Measurements from ENCODE around the gene FAM171A1. TPM values are rescaled to one million over a fixed set of nuclear protein-coding genes. Genes with fewer than 3 reads are reported as not detected.

FAM171A1 gene
- polyA plus RNA-seq, 2 donors = 2.3 to 4.5 TPM

GRCh38 chr10:15314482-15315045, 56.5 kb downstream of the FAM171A1 start:
- no peak overlapping the region for H3K27ac ChIP-seq (ENCODE audit: low read depth in 2 of 2, low read length in 1 of 2)
- H3K36me3 ChIP-seq (ENCODE audit: control insufficient read depth in 2 of 2, insufficient read depth in 2 of 2, low read length in 1 of 2) = no peaks in the 10 kb centered on the region
- H3K27me3 ChIP-seq (ENCODE audit: control insufficient read depth in 1 of 2, insufficient read depth in 2 of 2, low read length in 2 of 2) = no peaks in the 10 kb centered on the region
- no peak overlapping the region for H3K4me3 ChIP-seq (ENCODE audit: low read depth in 1 of 2, low read length in 2 of 2)
- no peaks in the 10 kb centered on the region for H3K9me3 ChIP-seq (ENCODE audit: control insufficient read depth in 2 of 2, insufficient read depth in 1 of 2, low read depth in 1 of 2, low read length in 1 of 2)
- 91 to 97% methylated on average over 17 of the region's 17 CpGs for WGBS, 2 donors
- H3K4me1 ChIP-seq (ENCODE audit: control insufficient read depth in 2 of 2, insufficient read depth in 2 of 2, low read length in 1 of 2) = no peaks in the 10 kb centered on the region

- Histone ChIP-seq H3K4me1 (ENCODE audit: control insufficient read depth in 2 of 2, insufficient read depth in 2 of 2, low read length in 1 of 2) (no peaks in the 10 kb centered on the region), H3K36me3 (ENCODE audit: control insufficient read depth in 2 of 2, insufficient read depth in 2 of 2, low read length in 1 of 2) (no peaks in the 10 kb centered on the region), H3K9me3 (ENCODE audit: control insufficient read depth in 2 of 2, insufficient read depth in 1 of 2, low read depth in 1 of 2, low read length in 1 of 2) (no peaks in the 10 kb centered on the region), H3K27ac (ENCODE audit: low read depth in 2 of 2, low read length in 1 of 2) (no peak overlapping the region), H3K4me3 (ENCODE audit: low read depth in 1 of 2, low read length in 2 of 2) (no peak overlapping the region), H3K27me3 (ENCODE audit: control insufficient read depth in 1 of 2, insufficient read depth in 2 of 2, low read length in 2 of 2) (no peaks in the 10 kb centered on the region)
- WGBS, 2 donors = 49 to 57% methylated on average over 13 of the region's 13 CpGs
Observed at GRCh38 chr10:15313843-15314242, 57.2 kb downstream of the FAM171A1 start.

- H3K27me3 ChIP-seq (ENCODE audit: control insufficient read depth in 1 of 2, insufficient read depth in 2 of 2, low read length in 2 of 2) = no peaks in the 10 kb centered on the region
- WGBS, 2 donors = 52 to 54% methylated on average over 4 of the region's 4 CpGs
- no peaks in the 10 kb centered on the region for H3K9me3 ChIP-seq (ENCODE audit: control insufficient read depth in 2 of 2, insufficient read depth in 1 of 2, low read depth in 1 of 2, low read length in 1 of 2)
- no peaks in the 10 kb centered on the region for H3K36me3 ChIP-seq (ENCODE audit: control insufficient read depth in 2 of 2, insufficient read depth in 2 of 2, low read length in 1 of 2)
- H3K4me3 ChIP-seq (ENCODE audit: low read depth in 1 of 2, low read length in 2 of 2) = no peak overlapping the region
- no peak overlapping the region for H3K27ac ChIP-seq (ENCODE audit: low read depth in 2 of 2, low read length in 1 of 2)
- no peaks in the 10 kb centered on the region for H3K4me1 ChIP-seq (ENCODE audit: control insufficient read depth in 2 of 2, insufficient read depth in 2 of 2, low read length in 1 of 2)
Observed at GRCh38 chr10:15313047-15313446, 58.0 kb downstream of the FAM171A1 start.

GRCh38 chr10:15311569-15312280, 59.4 kb downstream of the FAM171A1 start:
- no peaks in the 10 kb centered on the region for H3K36me3 ChIP-seq (ENCODE audit: control insufficient read depth in 2 of 2, insufficient read depth in 2 of 2, low read length in 1 of 2)
- H3K27ac ChIP-seq (ENCODE audit: low read depth in 2 of 2, low read length in 1 of 2) = no peak overlapping the region
- WGBS, 2 donors = 68 to 84% methylated on average over 12 of the region's 12 CpGs
- H3K4me3 ChIP-seq (ENCODE audit: low read depth in 1 of 2, low read length in 2 of 2) = no peak overlapping the region
- no peaks in the 10 kb centered on the region for H3K4me1 ChIP-seq (ENCODE audit: control insufficient read depth in 2 of 2, insufficient read depth in 2 of 2, low read length in 1 of 2)
- no peaks in the 10 kb centered on the region for H3K9me3 ChIP-seq (ENCODE audit: control insufficient read depth in 2 of 2, insufficient read depth in 1 of 2, low read depth in 1 of 2, low read length in 1 of 2)
- H3K27me3 ChIP-seq (ENCODE audit: control insufficient read depth in 1 of 2, insufficient read depth in 2 of 2, low read length in 2 of 2) = no peaks in the 10 kb centered on the region

- H3K27me3 ChIP-seq (ENCODE audit: control insufficient read depth in 1 of 2, insufficient read depth in 2 of 2, low read length in 2 of 2) = no peaks in the 10 kb centered on the region
- H3K36me3 ChIP-seq (ENCODE audit: control insufficient read depth in 2 of 2, insufficient read depth in 2 of 2, low read length in 1 of 2) = no peaks in the 10 kb centered on the region
- no peak overlapping the region for H3K27ac ChIP-seq (ENCODE audit: low read depth in 2 of 2, low read length in 1 of 2)
- no peaks in the 10 kb centered on the region for H3K4me1 ChIP-seq (ENCODE audit: control insufficient read depth in 2 of 2, insufficient read depth in 2 of 2, low read length in 1 of 2)
- no peak overlapping the region for H3K4me3 ChIP-seq (ENCODE audit: low read depth in 1 of 2, low read length in 2 of 2)
- no peaks in the 10 kb centered on the region for H3K9me3 ChIP-seq (ENCODE audit: control insufficient read depth in 2 of 2, insufficient read depth in 1 of 2, low read depth in 1 of 2, low read length in 1 of 2)
- WGBS, 2 donors = 88 to 89% methylated on average over 5 of the region's 5 CpGs
Observed at GRCh38 chr10:15310776-15311568, 60.1 kb downstream of the FAM171A1 start.

GRCh38 chr10:15309221-15309620, 61.9 kb downstream of the FAM171A1 start:
- Histone ChIP-seq H3K4me3 (ENCODE audit: low read depth in 1 of 2, low read length in 2 of 2) (no peak overlapping the region), H3K36me3 (ENCODE audit: control insufficient read depth in 2 of 2, insufficient read depth in 2 of 2, low read length in 1 of 2) (no peaks in the 10 kb centered on the region)
- 94 to 96% methylated on average over 10 of the region's 10 CpGs for WGBS, 2 donors

GRCh38 chr10:15306735-15307280, 64.3 kb downstream of the FAM171A1 start:
- Histone ChIP-seq H3K36me3 (ENCODE audit: control insufficient read depth in 2 of 2, insufficient read depth in 2 of 2, low read length in 1 of 2) (no peaks in the 10 kb centered on the region), H3K4me3 (ENCODE audit: low read depth in 1 of 2, low read length in 2 of 2) (no peak overlapping the region), H3K9me3 (ENCODE audit: control insufficient read depth in 2 of 2, insufficient read depth in 1 of 2, low read depth in 1 of 2, low read length in 1 of 2) (no peaks in the 10 kb centered on the region), H3K27ac (ENCODE audit: low read depth in 2 of 2, low read length in 1 of 2) (no peak overlapping the region), H3K27me3 (ENCODE audit: control insufficient read depth in 1 of 2, insufficient read depth in 2 of 2, low read length in 2 of 2) (no peaks in the 10 kb centered on the region), H3K4me1 (ENCODE audit: control insufficient read depth in 2 of 2, insufficient read depth in 2 of 2, low read length in 1 of 2) (no peaks in the 10 kb centered on the region)
- 92 to 94% methylated on average over 8 of the region's 8 CpGs for WGBS, 2 donors

More at GRCh38 chr10:15309221-15309620, 61.9 kb downstream of the FAM171A1 start:
- Histone ChIP-seq H3K9me3 (ENCODE audit: control insufficient read depth in 2 of 2, insufficient read depth in 1 of 2, low read depth in 1 of 2, low read length in 1 of 2) (no peaks in the 10 kb centered on the region), H3K27ac (ENCODE audit: low read depth in 2 of 2, low read length in 1 of 2) (no peak overlapping the region), H3K4me1 (ENCODE audit: control insufficient read depth in 2 of 2, insufficient read depth in 2 of 2, low read length in 1 of 2) (no peaks in the 10 kb centered on the region), H3K27me3 (ENCODE audit: control insufficient read depth in 1 of 2, insufficient read depth in 2 of 2, low read length in 2 of 2) (no peaks in the 10 kb centered on the region)

- Histone ChIP-seq H3K4me3 (ENCODE audit: low read depth in 1 of 2, low read length in 2 of 2) (no peak overlapping the region), H3K9me3 (ENCODE audit: control insufficient read depth in 2 of 2, insufficient read depth in 1 of 2, low read depth in 1 of 2, low read length in 1 of 2) (no peaks in the 10 kb centered on the region)
- 90 to 91% methylated on average over 6 of the region's 6 CpGs for WGBS, 2 donors
Observed at GRCh38 chr10:15305634-15306033, 65.5 kb downstream of the FAM171A1 start.

GRCh38 chr10:15305161-15305560, 65.9 kb downstream of the FAM171A1 start:
- no peaks in the 10 kb centered on the region for H3K9me3 ChIP-seq (ENCODE audit: control insufficient read depth in 2 of 2, insufficient read depth in 1 of 2, low read depth in 1 of 2, low read length in 1 of 2)
- 90 to 93% methylated on average over 2 of the region's 2 CpGs for WGBS, 2 donors
- H3K4me3 ChIP-seq (ENCODE audit: low read depth in 1 of 2, low read length in 2 of 2) = no peak overlapping the region
- no peak overlapping the region for H3K27ac ChIP-seq (ENCODE audit: low read depth in 2 of 2, low read length in 1 of 2)
- no peaks in the 10 kb centered on the region for H3K36me3 ChIP-seq (ENCODE audit: control insufficient read depth in 2 of 2, insufficient read depth in 2 of 2, low read length in 1 of 2)
- no peaks in the 10 kb centered on the region for H3K4me1 ChIP-seq (ENCODE audit: control insufficient read depth in 2 of 2, insufficient read depth in 2 of 2, low read length in 1 of 2)
- no peaks in the 10 kb centered on the region for H3K27me3 ChIP-seq (ENCODE audit: control insufficient read depth in 1 of 2, insufficient read depth in 2 of 2, low read length in 2 of 2)

More at GRCh38 chr10:15305634-15306033, 65.5 kb downstream of the FAM171A1 start:
- Histone ChIP-seq H3K27me3 (ENCODE audit: control insufficient read depth in 1 of 2, insufficient read depth in 2 of 2, low read length in 2 of 2) (no peaks in the 10 kb centered on the region), H3K36me3 (ENCODE audit: control insufficient read depth in 2 of 2, insufficient read depth in 2 of 2, low read length in 1 of 2) (no peaks in the 10 kb centered on the region), H3K4me1 (ENCODE audit: control insufficient read depth in 2 of 2, insufficient read depth in 2 of 2, low read length in 1 of 2) (no peaks in the 10 kb centered on the region), H3K27ac (ENCODE audit: low read depth in 2 of 2, low read length in 1 of 2) (no peak overlapping the region)

Measured in esophagus (tissue), 2 donors.